Hepatocyte (in vitro differentiated cells): ENCODE results near the gene ARAP3.

Experiments used
- EZH2 ChIP-seq: fragments of 200-600 bp; sonication (generic); IDR thresholded peaks from 2 replicates; pipeline ENCODE4 v1.6.1; 2016; ENCODE audit warnings: antibody characterized with exemption, mild to moderate bottlenecking, borderline replicate concordance
- EZH2phosphoT487 ChIP-seq: fragments of 200-600 bp; sonication (generic); IDR thresholded peaks from one replicate; pipeline ENCODE4 v1.6.1; 2018; ENCODE audit warnings: antibody characterized with exemption, mild to moderate bottlenecking, low read depth, moderate library complexity; ENCODE audit not compliant: unreplicated experiment, severe bottlenecking
- TF ChIP-seq, protein P1 (sequence below): fragments of 200-600 bp; sonication (generic); IDR thresholded peaks from 2 replicates; pipeline ENCODE4 v1.5.1; 2016; ENCODE audit warnings: antibody characterized with exemption, mild to moderate bottlenecking; ENCODE audit not compliant: poor library complexity

GRCh38 chr5:141729387-141730006 is 47.5 kb upstream of the ARAP3 start:
- TF ChIP-seq, protein P1, sequence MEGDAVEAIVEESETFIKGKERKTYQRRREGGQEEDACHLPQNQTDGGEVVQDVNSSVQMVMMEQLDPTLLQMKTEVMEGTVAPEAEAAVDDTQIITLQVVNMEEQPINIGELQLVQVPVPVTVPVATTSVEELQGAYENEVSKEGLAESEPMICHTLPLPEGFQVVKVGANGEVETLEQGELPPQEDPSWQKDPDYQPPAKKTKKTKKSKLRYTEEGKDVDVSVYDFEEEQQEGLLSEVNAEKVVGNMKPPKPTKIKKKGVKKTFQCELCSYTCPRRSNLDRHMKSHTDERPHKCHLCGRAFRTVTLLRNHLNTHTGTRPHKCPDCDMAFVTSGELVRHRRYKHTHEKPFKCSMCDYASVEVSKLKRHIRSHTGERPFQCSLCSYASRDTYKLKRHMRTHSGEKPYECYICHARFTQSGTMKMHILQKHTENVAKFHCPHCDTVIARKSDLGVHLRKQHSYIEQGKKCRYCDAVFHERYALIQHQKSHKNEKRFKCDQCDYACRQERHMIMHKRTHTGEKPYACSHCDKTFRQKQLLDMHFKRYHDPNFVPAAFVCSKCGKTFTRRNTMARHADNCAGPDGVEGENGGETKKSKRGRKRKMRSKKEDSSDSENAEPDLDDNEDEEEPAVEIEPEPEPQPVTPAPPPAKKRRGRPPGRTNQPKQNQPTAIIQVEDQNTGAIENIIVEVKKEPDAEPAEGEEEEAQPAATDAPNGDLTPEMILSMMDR = no peak
- TF ChIP-seq EZH2 = no peak
- no peak for TF ChIP-seq EZH2phosphoT487
